CD14-positive monocyte (primary cell): ENCODE measurements around the gene FAM228B. TPM values are rescaled to one million over a fixed set of nuclear protein-coding genes. Genes with fewer than 3 reads are reported as not detected.

Experiments used
- DNase-seq, 3 donors: peaks; one replicate each; pipeline ENCODE4 v3.0.0-alpha.2; 2011 to 2022
- H2AFZ ChIP-seq: 2 replicates; pipeline ENCODE4 v1.6.0; 2012; ENCODE audit warnings: mild to moderate bottlenecking, low read depth, low read length, inconsistent platforms; ENCODE audit not compliant: insufficient read depth, poor library complexity, severe bottlenecking
- H3K27ac ChIP-seq, 2 donors: 1 replicate in 1 of 2; 2 replicates in 1 of 2; pipeline ENCODE4 v1.5.1; 2012 to 2013; ENCODE audit warnings: low read length in 2 of 2, control low read depth in 1 of 2, inconsistent platforms in 1 of 2, low read depth in 1 of 2, mild to moderate bottlenecking in 1 of 2
- H3K27me3 ChIP-seq, 2 donors: one replicate each; pipeline versions ENCODE4 v1.6.0 to v1.6.1; 2011 to 2013; ENCODE audit warnings: low read length in 2 of 2; ENCODE audit not compliant: control insufficient read depth in 2 of 2, insufficient read depth in 2 of 2
- H3K36me3 ChIP-seq, 2 donors: replicated peaks in 1 of 2; 1 replicate in 1 of 2; 2 replicates in 1 of 2; pipeline versions ENCODE4 v1.5.1 to v1.6.1; 2012 to 2013; ENCODE audit warnings: low read length in 2 of 2, control low read depth in 1 of 2, inconsistent platforms in 1 of 2, mild to moderate bottlenecking in 1 of 2; ENCODE audit not compliant: insufficient read depth in 2 of 2, control insufficient read depth in 1 of 2
- H3K4me1 ChIP-seq, 2 donors: 1 replicate in 1 of 2; 2 replicates in 1 of 2; pipeline versions ENCODE4 v1.5.1 to v1.6.1; 2012 to 2013; ENCODE audit warnings: low read length in 2 of 2, control low read depth in 1 of 2, inconsistent platforms in 1 of 2, mild to moderate bottlenecking in 1 of 2, moderate library complexity in 1 of 2; ENCODE audit not compliant: insufficient read depth in 2 of 2, control insufficient read depth in 1 of 2
- H3K4me2 ChIP-seq: replicated peaks from 2 replicates; pipeline ENCODE3; 2012; ENCODE audit warnings: low read length, moderate library complexity, mild to moderate bottlenecking; ENCODE audit not compliant: poor library complexity, severe bottlenecking; ENCODE audit errors: extremely low read depth
- H3K4me3 ChIP-seq, 3 experiments: fragments of 200-600 bp in 1 of 3; sonication (generic) in 1 of 3; replicated peaks in 1 of 3; 1 replicate in 2 of 3; 2 replicates in 1 of 3; pipeline ENCODE4 v1.5.1; 2011 to 2013; ENCODE audit warnings: low read length in 3 of 3, mild to moderate bottlenecking in 3 of 3, control low read depth in 2 of 3, low read depth in 2 of 3, inconsistent platforms in 1 of 3, moderate library complexity in 1 of 3
- H3K79me2 ChIP-seq: 2 replicates; pipeline ENCODE4 v1.6.0; 2012; ENCODE audit warnings: mild to moderate bottlenecking, control low read depth, inconsistent platforms, low read length, moderate library complexity; ENCODE audit not compliant: insufficient read depth
- H3K9ac ChIP-seq: 2 replicates; pipeline ENCODE4 v1.6.0; 2017; ENCODE audit warnings: low read length, mild to moderate bottlenecking; ENCODE audit not compliant: insufficient read depth, poor library complexity, severe bottlenecking
- H3K9me3 ChIP-seq, 2 donors: replicated peaks in 1 of 2; 1 replicate in 1 of 2; 2 replicates in 1 of 2; pipeline versions ENCODE4 v1.5.1 to v1.6.1; 2012 to 2013; ENCODE audit warnings: low read length in 2 of 2, control low read depth in 1 of 2; ENCODE audit not compliant: control insufficient read depth in 1 of 2, insufficient read depth in 1 of 2
- H4K20me1 ChIP-seq: 2 replicates; pipeline ENCODE4 v1.6.0; 2012; ENCODE audit warnings: mild to moderate bottlenecking, low read length, control low read depth, moderate library complexity; ENCODE audit not compliant: insufficient read depth
- H3K27ac Mint-ChIP-seq, 7 donors: one replicate each; pipeline ENCODE4 v1.8.0; 2020; ENCODE audit warnings: mild to moderate bottlenecking in 7 of 7, mixed read lengths in 7 of 7, moderate library complexity in 6 of 7, inconsistent platforms in 2 of 7
- H3K27me3 Mint-ChIP-seq, 3 donors: one replicate each; pipeline ENCODE4 v1.8.0; 2021 to 2022; ENCODE audit warnings: low read depth in 3 of 3, mild to moderate bottlenecking in 3 of 3, mixed read lengths in 3 of 3, moderate library complexity in 3 of 3, inconsistent platforms in 1 of 3
- H3K36me3 Mint-ChIP-seq, 2 donors: one replicate each; pipeline ENCODE4 v1.8.0; 2020; ENCODE audit warnings: mixed read lengths in 2 of 2, inconsistent platforms in 1 of 2, mild to moderate bottlenecking in 1 of 2
- H3K4me1 Mint-ChIP-seq: one replicate; pipeline ENCODE4 v1.8.0; 2020; ENCODE audit warnings: mild to moderate bottlenecking, mixed read lengths
- H3K4me3 Mint-ChIP-seq, 2 donors: one replicate each; pipeline ENCODE4 v1.8.0; 2020; ENCODE audit warnings: mild to moderate bottlenecking in 2 of 2, mixed read lengths in 2 of 2, moderate library complexity in 1 of 2
- H3K9me3 Mint-ChIP-seq, 7 donors: one replicate each; pipeline ENCODE4 v1.8.0; 2020 to 2022; ENCODE audit warnings: mixed read lengths in 7 of 7, mild to moderate bottlenecking in 6 of 7, moderate library complexity in 6 of 7, inconsistent platforms in 2 of 7
- WGBS: methylation state at CpG from one replicate; pipeline ENCODE4 v1.1.5; 2013; ENCODE audit warnings: missing lambda C conversion rate; ENCODE audit not compliant: insufficient coverage; 5-methylcytosine and 5-hydroxymethylcytosine counted together
- intact Hi-C, 2 donors: fragments of 100-400 bp; cut with micrococcal nuclease; formaldehyde crosslinking; loops; one replicate each; pipeline versions ENCODE4 v1.15.0 to v1.15.1; 2023
- polyA plus RNA-seq, 3 donors: library from polyadenylated mRNA; depleted of rRNA in 1 of 3; unstranded in 2 of 3; stranded (reverse) in 1 of 3; fragments of 300-500 nt in 2 of 3; fragments of >200 nt in 1 of 3; fragmentation: Illumina TruSeq in 2 of 3; gene quantifications; 1 replicate in 2 of 3; 2 replicates in 1 of 3; pipeline ENCODE4 v1.2.3, GENCODE V29; 2012 to 2021
- TF ChIP-seq, protein P1 (sequence below): fragments of 200-600 bp; IDR thresholded peaks from one replicate; pipeline ENCODE4 v1.8.0; 2022; ENCODE audit warnings: antibody characterized with exemption, mild to moderate bottlenecking

The FAM228B gene
- polyA plus RNA-seq, 3 donors: 6.5 to 16.1 (median 7.5) TPM

DNA sequence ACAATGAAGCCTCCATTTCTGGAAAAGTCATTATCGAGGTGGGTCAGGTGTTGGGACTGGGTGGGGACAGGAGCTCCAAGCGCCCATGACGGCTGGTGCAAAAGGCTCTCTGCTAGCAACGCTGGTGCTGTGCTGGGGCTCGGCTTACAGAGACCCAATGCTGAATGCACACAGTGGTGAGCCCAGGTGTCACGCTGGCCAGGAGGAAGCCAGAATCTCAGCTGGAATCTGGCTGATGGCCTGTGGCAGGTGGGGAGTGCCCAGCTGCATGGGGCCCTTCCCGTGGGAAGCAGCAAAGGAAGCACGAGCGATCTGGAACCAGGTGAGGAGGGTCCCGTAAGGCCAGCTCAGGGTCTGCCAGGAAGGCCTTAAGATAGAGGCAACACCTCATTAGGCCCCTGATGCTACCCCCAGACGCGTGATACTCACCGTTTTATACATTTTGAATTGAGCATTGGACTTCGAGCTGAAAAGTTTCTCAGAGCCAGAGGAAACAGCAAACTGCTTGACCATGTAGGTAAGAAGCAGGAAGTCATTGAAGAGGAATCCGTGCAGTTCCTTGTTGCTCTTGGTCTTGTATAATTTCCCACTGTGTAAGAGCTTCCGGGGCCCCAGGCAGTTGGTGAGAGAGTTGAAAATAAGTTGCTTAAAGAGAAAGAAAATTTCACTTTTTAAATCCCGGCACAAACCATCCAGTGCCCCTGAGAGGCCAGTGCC lies 86.3 kb downstream of the FAM228B start:
- Mint-ChIP-seq H3K9me3 (no peaks in the 10 kb centered on the region), H3K4me3 (no peak overlapping the region), H3K36me3 (peaks cover 90 to 95% of the 10 kb centered on the region in 2 donors), H3K27ac (peak overlapping the region in 6 of 7 donors; percentile 11 to 74 (median 52)), H3K4me1 (peaks cover 6% of the 10 kb centered on the region), H3K27me3 (peaks cover 0 to 3% (median 0%) of the 10 kb centered on the region in 3 donors)
- Histone ChIP-seq H3K36me3 (peaks cover 94 to 100% of the 10 kb centered on the region in 2 donors), H3K27ac (no peak overlapping the region), H3K79me2 (no peaks in the 10 kb centered on the region), H3K4me1 (no peaks in the 10 kb centered on the region), H3K27me3 (no peaks in the 10 kb centered on the region), H2AFZ (no peak overlapping the region), H3K9ac (no peak overlapping the region), H3K4me2 (no peak overlapping the region), H3K9me3 (no peaks in the 10 kb centered on the region), H3K4me3 (no peak overlapping the region), H4K20me1 (no peaks in the 10 kb centered on the region)
- WGBS: 93% methylated on average over 14 of the region's 17 CpGs
- intact Hi-C loops: no loop called here
- TF ChIP-seq, protein P1, sequence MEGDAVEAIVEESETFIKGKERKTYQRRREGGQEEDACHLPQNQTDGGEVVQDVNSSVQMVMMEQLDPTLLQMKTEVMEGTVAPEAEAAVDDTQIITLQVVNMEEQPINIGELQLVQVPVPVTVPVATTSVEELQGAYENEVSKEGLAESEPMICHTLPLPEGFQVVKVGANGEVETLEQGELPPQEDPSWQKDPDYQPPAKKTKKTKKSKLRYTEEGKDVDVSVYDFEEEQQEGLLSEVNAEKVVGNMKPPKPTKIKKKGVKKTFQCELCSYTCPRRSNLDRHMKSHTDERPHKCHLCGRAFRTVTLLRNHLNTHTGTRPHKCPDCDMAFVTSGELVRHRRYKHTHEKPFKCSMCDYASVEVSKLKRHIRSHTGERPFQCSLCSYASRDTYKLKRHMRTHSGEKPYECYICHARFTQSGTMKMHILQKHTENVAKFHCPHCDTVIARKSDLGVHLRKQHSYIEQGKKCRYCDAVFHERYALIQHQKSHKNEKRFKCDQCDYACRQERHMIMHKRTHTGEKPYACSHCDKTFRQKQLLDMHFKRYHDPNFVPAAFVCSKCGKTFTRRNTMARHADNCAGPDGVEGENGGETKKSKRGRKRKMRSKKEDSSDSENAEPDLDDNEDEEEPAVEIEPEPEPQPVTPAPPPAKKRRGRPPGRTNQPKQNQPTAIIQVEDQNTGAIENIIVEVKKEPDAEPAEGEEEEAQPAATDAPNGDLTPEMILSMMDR: no peak
- no peak for DNase-seq

DNA sequence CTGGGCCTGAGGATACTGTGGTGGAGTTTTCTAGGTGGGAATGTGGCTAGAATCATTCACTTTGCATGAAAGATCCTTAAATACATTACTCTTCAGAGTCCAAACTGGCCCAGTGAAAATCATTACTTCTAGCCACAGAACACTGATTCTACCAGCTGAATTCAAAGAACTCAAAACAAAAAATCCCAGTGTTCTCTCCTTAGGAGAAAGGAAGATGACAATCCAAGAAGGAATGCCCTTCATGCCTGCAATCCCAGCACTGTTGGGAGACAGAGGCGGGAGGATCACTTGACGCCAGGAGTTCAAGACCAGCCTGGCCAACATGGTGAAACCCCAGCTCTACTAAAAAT lies 86.8 kb downstream of the FAM228B start:
- Histone ChIP-seq H4K20me1 (no peaks in the 10 kb centered on the region), H3K79me2 (no peaks in the 10 kb centered on the region), H2AFZ (no peak overlapping the region), H3K27ac (no peak overlapping the region), H3K27me3 (no peaks in the 10 kb centered on the region), H3K36me3 (peaks cover 93 to 100% of the 10 kb centered on the region in 2 donors), H3K4me2 (no peak overlapping the region), H3K9ac (no peak overlapping the region), H3K4me3 (no peak overlapping the region), H3K4me1 (no peaks in the 10 kb centered on the region), H3K9me3 (no peaks in the 10 kb centered on the region)
- Mint-ChIP-seq H3K4me1 (peaks cover 6% of the 10 kb centered on the region), H3K27ac (peak overlapping the region in 6 of 7 donors; percentile 11 to 74 (median 52)), H3K9me3 (no peaks in the 10 kb centered on the region), H3K27me3 (peaks cover 0 to 3% (median 0%) of the 10 kb centered on the region in 3 donors), H3K4me3 (no peak overlapping the region), H3K36me3 (peaks cover 91 to 95% of the 10 kb centered on the region in 2 donors)
- no peak for DNase-seq
- 100% methylated on average over 1 of the region's 2 CpGs for WGBS
- intact Hi-C loops: no loop called here
- TF ChIP-seq, protein P1: no peak
